ENCODE measurements around the gene EPN2. TPM values are rescaled to one million over a fixed set of nuclear protein-coding genes. Genes with fewer than 3 reads are reported as not detected.

EPN2 gene
- total and polyA plus RNA-seq, 2 donors = 3.8 to 8.5 TPM

DNA sequence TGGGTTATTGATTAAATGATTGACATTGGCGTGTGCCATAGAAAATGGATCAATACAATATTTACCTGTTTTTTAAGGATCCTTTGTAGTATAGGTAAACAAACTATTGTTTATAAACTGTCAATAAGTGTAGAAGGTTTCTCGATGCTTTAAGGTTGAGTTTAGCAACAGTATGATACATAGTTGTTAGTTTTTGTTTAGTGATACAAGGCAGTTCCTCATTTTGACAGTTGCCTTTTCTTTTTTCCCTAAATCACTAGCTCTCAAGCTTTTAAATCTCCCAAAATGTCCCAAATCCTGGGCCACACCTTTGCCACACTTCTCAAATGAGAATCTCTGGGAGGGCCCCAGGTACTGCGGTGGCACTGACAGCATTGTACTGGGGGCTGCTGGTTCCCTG lies 57.3 kb downstream of the EPN2 start:
- 92% methylated on average over 3 of the region's 3 CpGs for WGBS
- Histone ChIP-seq H3K27me3 (ENCODE audit: control insufficient read depth in 2 of 2, insufficient read depth in 1 of 2, low read length in 1 of 2) (peaks cover 0 to 37% of the 10 kb centered on the region in 2 donors), H3K9me3 (ENCODE audit: control insufficient read depth in 2 of 2, insufficient read depth in 1 of 2, low read length in 1 of 2) (no peaks in the 10 kb centered on the region), H3K4me1 (ENCODE audit: control insufficient read depth in 2 of 2, insufficient read depth in 2 of 2, low read length in 2 of 2) (peaks cover 0 to 3% of the 10 kb centered on the region in 2 donors), H3K27ac (ENCODE audit: low read depth in 1 of 2, low read length in 1 of 2) (no peak overlapping the region), H3K4me3 (ENCODE audit: low read length in 2 of 2) (no peak overlapping the region), H3K36me3 (ENCODE audit: control insufficient read depth in 2 of 2, insufficient read depth in 2 of 2, low read length in 1 of 2) (no peaks in the 10 kb centered on the region)
- DNase-seq (ENCODE audit: low read depth in 6 of 9, low spot score in 9 of 9) = no peak

DNA sequence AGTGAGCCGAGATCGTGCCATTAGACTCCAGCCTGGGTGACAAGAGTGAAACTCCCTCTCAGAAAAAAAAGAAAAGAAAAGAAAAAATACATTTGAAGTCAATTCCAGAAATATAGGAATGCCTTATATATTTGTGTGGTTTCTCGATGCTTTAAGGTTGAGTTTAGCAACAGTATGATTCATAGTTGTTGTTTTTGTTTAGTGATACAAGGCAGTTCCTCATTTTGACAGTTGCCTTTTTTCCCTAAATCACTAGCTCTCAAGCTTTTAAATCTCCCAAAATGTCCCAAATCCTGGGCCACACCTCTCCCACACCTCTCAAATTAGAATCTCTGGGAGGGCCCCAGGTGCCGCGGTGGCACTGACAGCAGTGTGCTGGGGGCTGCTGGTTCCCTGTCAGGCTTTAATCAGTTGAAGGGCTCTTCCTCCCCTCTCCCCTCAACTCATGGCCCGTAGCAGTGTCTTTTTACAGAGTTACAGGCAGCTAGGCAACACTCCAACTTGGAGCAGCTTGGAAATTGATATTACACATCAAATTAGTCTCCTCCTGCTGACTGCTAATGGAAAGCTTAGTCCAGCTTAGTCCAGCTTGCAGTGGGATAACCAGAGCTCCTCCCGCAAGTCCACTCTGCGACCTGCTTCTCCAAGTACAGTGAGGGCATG lies 58.4 kb downstream of the EPN2 start:
- no peak for DNase-seq (ENCODE audit: low read depth in 6 of 9, low spot score in 9 of 9)
- Histone ChIP-seq H3K36me3 (ENCODE audit: control insufficient read depth in 2 of 2, insufficient read depth in 2 of 2, low read length in 1 of 2) (no peaks in the 10 kb centered on the region), H3K4me1 (ENCODE audit: control insufficient read depth in 2 of 2, insufficient read depth in 2 of 2, low read length in 2 of 2) (no peaks in the 10 kb centered on the region), H3K27me3 (ENCODE audit: control insufficient read depth in 2 of 2, insufficient read depth in 1 of 2, low read length in 1 of 2) (peaks cover 3 to 38% of the 10 kb centered on the region in 2 donors), H3K27ac (ENCODE audit: low read depth in 1 of 2, low read length in 1 of 2) (no peak overlapping the region), H3K9me3 (ENCODE audit: control insufficient read depth in 2 of 2, insufficient read depth in 1 of 2, low read length in 1 of 2) (no peaks in the 10 kb centered on the region), H3K4me3 (ENCODE audit: low read length in 2 of 2) (no peak overlapping the region)
- 94% methylated on average over 8 of the region's 8 CpGs for WGBS

DNA sequence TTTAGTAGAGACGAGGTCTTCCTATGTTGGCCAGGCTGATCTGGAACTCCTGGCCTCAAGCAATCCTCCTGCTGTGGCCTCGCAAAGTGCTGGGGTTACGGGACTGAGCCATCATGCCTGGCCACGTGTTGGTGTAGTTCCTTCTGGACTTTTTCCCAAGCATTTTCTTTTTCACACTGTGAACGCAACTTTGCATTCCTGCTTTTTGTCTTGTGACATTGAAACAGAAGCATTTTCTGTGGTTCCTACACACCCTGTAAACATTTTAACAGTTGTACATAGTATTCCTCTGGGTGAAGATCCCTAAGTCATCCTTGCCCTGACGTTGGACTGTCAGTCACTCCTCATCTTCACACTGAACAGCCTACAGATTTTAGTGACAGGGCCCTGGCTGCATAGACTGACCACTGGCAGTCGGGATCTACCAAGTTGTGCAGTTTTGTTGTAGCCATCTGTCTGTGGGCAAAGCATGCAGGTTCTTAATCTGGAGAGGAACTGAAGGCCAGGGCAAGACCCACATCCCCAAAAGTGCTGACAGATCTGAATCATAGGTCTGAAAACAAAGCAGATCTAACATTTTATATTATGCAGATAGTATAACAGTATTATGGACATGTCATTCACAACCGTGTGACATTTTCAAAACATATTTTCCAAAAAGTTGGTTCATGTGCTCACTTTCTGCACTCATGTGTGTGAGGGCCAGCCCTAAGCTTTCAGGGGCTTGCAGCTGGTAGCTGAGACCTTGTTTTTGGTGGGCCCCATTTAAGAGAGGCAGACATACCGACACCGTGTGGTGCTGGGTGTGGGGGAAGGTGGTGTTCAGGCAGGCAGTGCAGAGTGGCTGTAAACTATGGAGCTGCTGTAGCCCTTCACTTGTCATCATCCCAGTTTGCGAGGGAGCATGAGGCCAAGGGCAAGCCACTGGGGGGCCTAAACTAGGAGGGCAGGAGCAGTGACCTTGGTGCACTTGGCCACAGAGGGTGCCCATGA lies 59.9 kb downstream of the EPN2 start:
- Histone ChIP-seq H3K27ac (ENCODE audit: low read depth in 1 of 2, low read length in 1 of 2) (no peak overlapping the region), H3K4me1 (ENCODE audit: control insufficient read depth in 2 of 2, insufficient read depth in 2 of 2, low read length in 2 of 2) (no peaks in the 10 kb centered on the region), H3K4me3 (ENCODE audit: low read length in 2 of 2) (no peak overlapping the region), H3K27me3 (ENCODE audit: control insufficient read depth in 2 of 2, insufficient read depth in 1 of 2, low read length in 1 of 2) (peaks cover 3 to 45% of the 10 kb centered on the region in 2 donors), H3K36me3 (ENCODE audit: control insufficient read depth in 2 of 2, insufficient read depth in 2 of 2, low read length in 1 of 2) (no peaks in the 10 kb centered on the region), H3K9me3 (ENCODE audit: control insufficient read depth in 2 of 2, insufficient read depth in 1 of 2, low read length in 1 of 2) (no peaks in the 10 kb centered on the region)
- 94% methylated on average over 11 of the region's 11 CpGs for WGBS
- no peak for DNase-seq (ENCODE audit: low read depth in 6 of 9, low spot score in 9 of 9)

DNA sequence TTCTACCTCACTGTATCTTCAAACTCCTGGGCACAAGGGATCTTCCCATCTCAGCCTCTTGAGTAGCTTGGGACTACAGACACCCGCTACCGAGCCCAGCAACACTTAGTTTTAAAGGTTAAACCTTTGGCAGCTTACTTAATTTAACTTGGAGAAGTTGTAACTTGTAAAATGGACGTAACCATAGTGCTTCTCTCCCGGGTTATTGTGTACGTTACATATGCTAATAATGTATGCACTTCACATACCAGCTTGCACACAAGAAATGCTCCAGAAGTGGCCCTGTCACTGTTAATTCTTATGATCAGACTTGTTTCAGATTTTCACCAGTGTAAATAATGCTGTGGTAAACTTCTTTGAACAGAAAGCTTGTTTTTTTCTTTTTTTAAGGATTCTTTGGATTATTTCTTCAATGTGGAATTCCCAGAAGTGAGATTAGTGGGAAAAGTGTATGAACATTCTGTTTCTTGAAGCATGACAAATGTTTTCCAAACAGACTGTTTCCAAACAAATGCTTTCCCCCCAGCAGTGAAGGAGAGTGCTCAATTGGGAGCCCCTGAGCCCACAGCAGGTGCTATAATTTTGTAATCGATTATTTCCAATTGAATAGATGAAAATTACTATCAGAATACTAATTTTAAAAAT lies 61.5 kb downstream of the EPN2 start:
- peaks cover 8 to 50% of the 10 kb centered on the region in 2 donors for H3K27me3 ChIP-seq (ENCODE audit: control insufficient read depth in 2 of 2, insufficient read depth in 1 of 2, low read length in 1 of 2)
- DNase-seq (ENCODE audit: low read depth in 6 of 9, low spot score in 9 of 9) = no peak
- peaks cover 0 to 2% of the 10 kb centered on the region in 2 donors for H3K4me1 ChIP-seq (ENCODE audit: control insufficient read depth in 2 of 2, insufficient read depth in 2 of 2, low read length in 2 of 2)
- WGBS = 96% methylated on average over 6 of the region's 6 CpGs
- no peak overlapping the region for H3K27ac ChIP-seq (ENCODE audit: low read depth in 1 of 2, low read length in 1 of 2)
- no peaks in the 10 kb centered on the region for H3K36me3 ChIP-seq (ENCODE audit: control insufficient read depth in 2 of 2, insufficient read depth in 2 of 2, low read length in 1 of 2)
- no peak overlapping the region for H3K4me3 ChIP-seq (ENCODE audit: low read length in 2 of 2)
- no peaks in the 10 kb centered on the region for H3K9me3 ChIP-seq (ENCODE audit: control insufficient read depth in 2 of 2, insufficient read depth in 1 of 2, low read length in 1 of 2)

DNA sequence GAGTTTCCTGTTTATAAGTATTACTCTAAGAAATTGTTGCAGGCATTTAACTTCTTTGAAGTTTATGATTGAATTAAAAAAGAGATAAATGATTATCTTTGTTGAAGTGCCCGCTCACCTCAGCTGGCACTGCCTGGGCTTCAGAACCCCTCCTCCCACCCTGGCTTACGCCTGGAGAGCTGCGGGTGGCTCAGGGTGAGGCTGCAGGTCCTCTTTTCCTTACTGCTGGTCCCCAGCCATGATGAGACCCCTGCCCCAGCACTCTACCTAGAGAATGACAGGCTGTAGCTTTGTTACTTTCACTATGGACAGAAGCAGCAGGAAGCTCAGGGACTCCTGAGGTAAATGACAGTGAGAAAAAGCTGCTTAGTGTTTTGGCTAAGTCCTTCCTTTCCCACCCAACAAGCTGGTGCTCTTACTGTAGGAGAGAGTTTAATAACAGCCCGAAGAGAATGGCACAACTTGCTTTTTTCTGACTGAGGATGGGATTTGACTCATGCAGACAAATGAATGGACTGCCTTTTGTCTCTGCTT lies 62.1 kb downstream of the EPN2 start:
- DNase-seq (ENCODE audit: low read depth in 6 of 9, low spot score in 9 of 9) = no peak
- WGBS = 94% methylated on average over 4 of the region's 4 CpGs
- H3K27me3 ChIP-seq (ENCODE audit: control insufficient read depth in 2 of 2, insufficient read depth in 1 of 2, low read length in 1 of 2) = peaks cover 10 to 55% of the 10 kb centered on the region in 2 donors
- no peak overlapping the region for H3K27ac ChIP-seq (ENCODE audit: low read depth in 1 of 2, low read length in 1 of 2)
- peaks cover 0 to 3% of the 10 kb centered on the region in 2 donors for H3K4me1 ChIP-seq (ENCODE audit: control insufficient read depth in 2 of 2, insufficient read depth in 2 of 2, low read length in 2 of 2)
- H3K9me3 ChIP-seq (ENCODE audit: control insufficient read depth in 2 of 2, insufficient read depth in 1 of 2, low read length in 1 of 2) = no peaks in the 10 kb centered on the region
- no peak overlapping the region for H3K4me3 ChIP-seq (ENCODE audit: low read length in 2 of 2)
- H3K36me3 ChIP-seq (ENCODE audit: control insufficient read depth in 2 of 2, insufficient read depth in 2 of 2, low read length in 1 of 2) = no peaks in the 10 kb centered on the region

DNA sequence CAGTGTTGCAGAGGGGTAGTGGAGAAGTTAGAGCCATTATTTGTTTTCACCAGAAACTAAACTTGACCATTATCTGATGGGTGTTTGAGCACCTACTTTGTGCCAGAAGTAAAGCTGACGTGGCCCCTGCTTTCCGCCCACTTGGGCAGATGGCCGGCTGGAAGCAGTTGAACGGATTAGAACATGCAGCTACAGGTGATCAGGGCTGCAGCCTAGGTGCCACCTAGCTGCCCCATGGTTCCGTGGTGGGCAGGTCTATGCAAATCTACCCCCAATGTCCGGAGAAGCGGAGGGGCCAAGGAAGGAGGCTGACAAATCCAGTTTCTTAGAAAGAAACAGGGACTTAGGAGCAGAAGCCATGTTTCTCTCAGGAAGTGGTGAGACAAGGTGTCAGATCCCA lies 62.7 kb downstream of the EPN2 start:
- Histone ChIP-seq H3K9me3 (ENCODE audit: control insufficient read depth in 2 of 2, insufficient read depth in 1 of 2, low read length in 1 of 2) (no peaks in the 10 kb centered on the region), H3K27ac (ENCODE audit: low read depth in 1 of 2, low read length in 1 of 2) (no peak overlapping the region), H3K27me3 (ENCODE audit: control insufficient read depth in 2 of 2, insufficient read depth in 1 of 2, low read length in 1 of 2) (peaks cover 16 to 61% of the 10 kb centered on the region in 2 donors), H3K4me1 (ENCODE audit: control insufficient read depth in 2 of 2, insufficient read depth in 2 of 2, low read length in 2 of 2) (peaks cover 0 to 9% of the 10 kb centered on the region in 2 donors), H3K4me3 (ENCODE audit: low read length in 2 of 2) (no peak overlapping the region), H3K36me3 (ENCODE audit: control insufficient read depth in 2 of 2, insufficient read depth in 2 of 2, low read length in 1 of 2) (no peaks in the 10 kb centered on the region)
- 97% methylated on average over 7 of the region's 7 CpGs for WGBS
- DNase-seq (ENCODE audit: low read depth in 6 of 9, low spot score in 9 of 9) = no peak

DNA sequence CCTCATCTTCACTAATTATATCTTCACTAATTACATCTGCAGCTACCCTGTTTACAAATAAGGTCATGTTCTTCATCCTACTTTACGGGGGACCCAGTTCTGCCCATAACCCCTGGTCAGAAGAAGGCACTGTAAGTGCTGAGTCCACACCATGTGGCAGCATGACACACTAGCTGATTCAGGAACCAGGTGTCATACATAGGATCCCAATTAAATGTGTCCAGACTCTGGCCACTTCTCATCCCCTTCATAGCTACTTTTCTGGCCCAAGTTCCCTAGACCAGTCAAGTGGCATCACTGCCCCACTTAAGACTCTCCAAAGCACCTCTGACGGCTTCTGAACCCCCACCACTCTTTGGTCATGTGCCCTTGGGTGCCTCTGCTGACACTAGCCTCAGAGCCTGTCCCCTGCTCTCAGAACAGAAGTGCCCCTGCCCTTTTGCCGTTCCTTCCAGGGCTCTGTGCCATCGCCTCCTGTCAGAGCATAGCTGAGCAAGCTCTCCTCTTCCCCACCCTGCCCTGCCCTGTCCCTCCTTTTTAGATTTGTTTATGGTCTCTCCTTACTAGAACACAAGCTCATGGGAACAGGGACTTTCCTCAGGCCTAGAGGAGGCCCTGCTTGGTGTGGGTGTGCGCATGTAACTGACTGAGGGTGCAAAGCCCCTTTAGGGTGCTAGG lies 64.2 kb downstream of the EPN2 start:
- DNase-seq (ENCODE audit: low read depth in 6 of 9, low spot score in 9 of 9) = no peak
- no peak overlapping the region for H3K27ac ChIP-seq (ENCODE audit: low read depth in 1 of 2, low read length in 1 of 2)
- H3K27me3 ChIP-seq (ENCODE audit: control insufficient read depth in 2 of 2, insufficient read depth in 1 of 2, low read length in 1 of 2) = peaks cover 20 to 70% of the 10 kb centered on the region in 2 donors
- 94% methylated on average over 5 of the region's 5 CpGs for WGBS
- H3K9me3 ChIP-seq (ENCODE audit: control insufficient read depth in 2 of 2, insufficient read depth in 1 of 2, low read length in 1 of 2) = no peaks in the 10 kb centered on the region
- H3K36me3 ChIP-seq (ENCODE audit: control insufficient read depth in 2 of 2, insufficient read depth in 2 of 2, low read length in 1 of 2) = no peaks in the 10 kb centered on the region
- peaks cover 12 to 25% of the 10 kb centered on the region in 2 donors for H3K4me1 ChIP-seq (ENCODE audit: control insufficient read depth in 2 of 2, insufficient read depth in 2 of 2, low read length in 2 of 2)
- no peak overlapping the region for H3K4me3 ChIP-seq (ENCODE audit: low read length in 2 of 2)

DNA sequence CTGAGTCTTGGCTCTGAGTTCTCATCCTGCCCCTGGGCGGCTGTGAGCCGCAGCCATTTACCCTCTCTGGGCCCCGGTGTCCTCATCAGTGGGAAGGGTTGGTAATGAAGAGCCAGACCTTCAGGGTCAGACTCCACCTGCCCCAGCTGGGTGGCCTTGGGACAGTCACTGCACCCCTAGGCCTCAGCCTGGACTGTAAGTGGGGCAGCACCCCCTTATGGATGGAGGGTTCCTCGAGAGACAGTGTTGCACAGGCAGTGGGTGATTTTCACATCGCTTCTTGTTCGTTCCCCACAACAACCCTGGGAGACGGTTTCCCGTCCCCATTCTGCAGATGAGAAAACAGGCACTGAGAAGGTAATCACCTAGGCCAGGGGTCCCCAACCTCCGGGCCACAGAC lies 64.8 kb downstream of the EPN2 start:
- no peak overlapping the region for H3K4me3 ChIP-seq (ENCODE audit: low read length in 2 of 2)
- 99% methylated on average over 9 of the region's 9 CpGs for WGBS
- DNase-seq (ENCODE audit: low read depth in 6 of 9, low spot score in 9 of 9) = no peak
- no peak overlapping the region for H3K27ac ChIP-seq (ENCODE audit: low read depth in 1 of 2, low read length in 1 of 2)
- H3K4me1 ChIP-seq (ENCODE audit: control insufficient read depth in 2 of 2, insufficient read depth in 2 of 2, low read length in 2 of 2) = peaks cover 18 to 30% of the 10 kb centered on the region in 2 donors
- H3K36me3 ChIP-seq (ENCODE audit: control insufficient read depth in 2 of 2, insufficient read depth in 2 of 2, low read length in 1 of 2) = no peaks in the 10 kb centered on the region
- H3K27me3 ChIP-seq (ENCODE audit: control insufficient read depth in 2 of 2, insufficient read depth in 1 of 2, low read length in 1 of 2) = peaks cover 20 to 69% of the 10 kb centered on the region in 2 donors
- no peaks in the 10 kb centered on the region for H3K9me3 ChIP-seq (ENCODE audit: control insufficient read depth in 2 of 2, insufficient read depth in 1 of 2, low read length in 1 of 2)
